ENCODE measurements around the gene NGF.

DNA sequence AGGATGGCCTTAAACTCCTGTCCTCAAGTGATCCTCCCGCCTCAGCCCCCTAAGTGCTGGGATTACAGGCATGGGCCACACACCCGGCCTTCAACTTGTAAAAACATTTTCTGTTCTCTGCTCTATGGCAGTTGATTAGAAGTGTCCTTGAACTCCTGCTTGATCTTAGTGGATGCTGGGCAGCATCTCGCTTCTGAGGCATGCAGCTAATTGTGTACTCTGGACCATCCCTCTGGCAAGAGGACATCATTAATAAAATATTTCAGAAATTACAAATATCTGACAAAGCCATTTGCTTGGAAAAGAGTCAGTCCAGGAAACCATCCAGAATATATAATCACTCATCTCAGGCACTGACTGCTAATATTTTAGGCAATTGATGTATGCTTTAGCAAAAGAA lies 8.1 kb downstream of the NGF start:
- no peak for TF ChIP-seq RFX5 (IDR thresholded peaks at IDR 0.05; ENCODE audit: borderline replicate concordance, low read depth, low read length)
- no peak for TF ChIP-seq FOSL1 (IDR thresholded peaks at IDR 0.05; ENCODE audit: insufficient read depth, low read depth, low read length)
- TF ChIP-seq, protein P1, sequence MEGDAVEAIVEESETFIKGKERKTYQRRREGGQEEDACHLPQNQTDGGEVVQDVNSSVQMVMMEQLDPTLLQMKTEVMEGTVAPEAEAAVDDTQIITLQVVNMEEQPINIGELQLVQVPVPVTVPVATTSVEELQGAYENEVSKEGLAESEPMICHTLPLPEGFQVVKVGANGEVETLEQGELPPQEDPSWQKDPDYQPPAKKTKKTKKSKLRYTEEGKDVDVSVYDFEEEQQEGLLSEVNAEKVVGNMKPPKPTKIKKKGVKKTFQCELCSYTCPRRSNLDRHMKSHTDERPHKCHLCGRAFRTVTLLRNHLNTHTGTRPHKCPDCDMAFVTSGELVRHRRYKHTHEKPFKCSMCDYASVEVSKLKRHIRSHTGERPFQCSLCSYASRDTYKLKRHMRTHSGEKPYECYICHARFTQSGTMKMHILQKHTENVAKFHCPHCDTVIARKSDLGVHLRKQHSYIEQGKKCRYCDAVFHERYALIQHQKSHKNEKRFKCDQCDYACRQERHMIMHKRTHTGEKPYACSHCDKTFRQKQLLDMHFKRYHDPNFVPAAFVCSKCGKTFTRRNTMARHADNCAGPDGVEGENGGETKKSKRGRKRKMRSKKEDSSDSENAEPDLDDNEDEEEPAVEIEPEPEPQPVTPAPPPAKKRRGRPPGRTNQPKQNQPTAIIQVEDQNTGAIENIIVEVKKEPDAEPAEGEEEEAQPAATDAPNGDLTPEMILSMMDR (IDR thresholded peaks at IDR 0.05; ENCODE audit: control extremely low read depth in 1 of 3, insufficient read depth in 1 of 3, low read depth in 1 of 3, low read length in 3 of 3) = no peak
- TF ChIP-seq EP300 (IDR thresholded peaks at IDR 0.05; ENCODE audit: borderline replicate concordance in 1 of 2, low read depth in 2 of 2, low read length in 2 of 2) = no peak
- TF ChIP-seq, protein P2, sequence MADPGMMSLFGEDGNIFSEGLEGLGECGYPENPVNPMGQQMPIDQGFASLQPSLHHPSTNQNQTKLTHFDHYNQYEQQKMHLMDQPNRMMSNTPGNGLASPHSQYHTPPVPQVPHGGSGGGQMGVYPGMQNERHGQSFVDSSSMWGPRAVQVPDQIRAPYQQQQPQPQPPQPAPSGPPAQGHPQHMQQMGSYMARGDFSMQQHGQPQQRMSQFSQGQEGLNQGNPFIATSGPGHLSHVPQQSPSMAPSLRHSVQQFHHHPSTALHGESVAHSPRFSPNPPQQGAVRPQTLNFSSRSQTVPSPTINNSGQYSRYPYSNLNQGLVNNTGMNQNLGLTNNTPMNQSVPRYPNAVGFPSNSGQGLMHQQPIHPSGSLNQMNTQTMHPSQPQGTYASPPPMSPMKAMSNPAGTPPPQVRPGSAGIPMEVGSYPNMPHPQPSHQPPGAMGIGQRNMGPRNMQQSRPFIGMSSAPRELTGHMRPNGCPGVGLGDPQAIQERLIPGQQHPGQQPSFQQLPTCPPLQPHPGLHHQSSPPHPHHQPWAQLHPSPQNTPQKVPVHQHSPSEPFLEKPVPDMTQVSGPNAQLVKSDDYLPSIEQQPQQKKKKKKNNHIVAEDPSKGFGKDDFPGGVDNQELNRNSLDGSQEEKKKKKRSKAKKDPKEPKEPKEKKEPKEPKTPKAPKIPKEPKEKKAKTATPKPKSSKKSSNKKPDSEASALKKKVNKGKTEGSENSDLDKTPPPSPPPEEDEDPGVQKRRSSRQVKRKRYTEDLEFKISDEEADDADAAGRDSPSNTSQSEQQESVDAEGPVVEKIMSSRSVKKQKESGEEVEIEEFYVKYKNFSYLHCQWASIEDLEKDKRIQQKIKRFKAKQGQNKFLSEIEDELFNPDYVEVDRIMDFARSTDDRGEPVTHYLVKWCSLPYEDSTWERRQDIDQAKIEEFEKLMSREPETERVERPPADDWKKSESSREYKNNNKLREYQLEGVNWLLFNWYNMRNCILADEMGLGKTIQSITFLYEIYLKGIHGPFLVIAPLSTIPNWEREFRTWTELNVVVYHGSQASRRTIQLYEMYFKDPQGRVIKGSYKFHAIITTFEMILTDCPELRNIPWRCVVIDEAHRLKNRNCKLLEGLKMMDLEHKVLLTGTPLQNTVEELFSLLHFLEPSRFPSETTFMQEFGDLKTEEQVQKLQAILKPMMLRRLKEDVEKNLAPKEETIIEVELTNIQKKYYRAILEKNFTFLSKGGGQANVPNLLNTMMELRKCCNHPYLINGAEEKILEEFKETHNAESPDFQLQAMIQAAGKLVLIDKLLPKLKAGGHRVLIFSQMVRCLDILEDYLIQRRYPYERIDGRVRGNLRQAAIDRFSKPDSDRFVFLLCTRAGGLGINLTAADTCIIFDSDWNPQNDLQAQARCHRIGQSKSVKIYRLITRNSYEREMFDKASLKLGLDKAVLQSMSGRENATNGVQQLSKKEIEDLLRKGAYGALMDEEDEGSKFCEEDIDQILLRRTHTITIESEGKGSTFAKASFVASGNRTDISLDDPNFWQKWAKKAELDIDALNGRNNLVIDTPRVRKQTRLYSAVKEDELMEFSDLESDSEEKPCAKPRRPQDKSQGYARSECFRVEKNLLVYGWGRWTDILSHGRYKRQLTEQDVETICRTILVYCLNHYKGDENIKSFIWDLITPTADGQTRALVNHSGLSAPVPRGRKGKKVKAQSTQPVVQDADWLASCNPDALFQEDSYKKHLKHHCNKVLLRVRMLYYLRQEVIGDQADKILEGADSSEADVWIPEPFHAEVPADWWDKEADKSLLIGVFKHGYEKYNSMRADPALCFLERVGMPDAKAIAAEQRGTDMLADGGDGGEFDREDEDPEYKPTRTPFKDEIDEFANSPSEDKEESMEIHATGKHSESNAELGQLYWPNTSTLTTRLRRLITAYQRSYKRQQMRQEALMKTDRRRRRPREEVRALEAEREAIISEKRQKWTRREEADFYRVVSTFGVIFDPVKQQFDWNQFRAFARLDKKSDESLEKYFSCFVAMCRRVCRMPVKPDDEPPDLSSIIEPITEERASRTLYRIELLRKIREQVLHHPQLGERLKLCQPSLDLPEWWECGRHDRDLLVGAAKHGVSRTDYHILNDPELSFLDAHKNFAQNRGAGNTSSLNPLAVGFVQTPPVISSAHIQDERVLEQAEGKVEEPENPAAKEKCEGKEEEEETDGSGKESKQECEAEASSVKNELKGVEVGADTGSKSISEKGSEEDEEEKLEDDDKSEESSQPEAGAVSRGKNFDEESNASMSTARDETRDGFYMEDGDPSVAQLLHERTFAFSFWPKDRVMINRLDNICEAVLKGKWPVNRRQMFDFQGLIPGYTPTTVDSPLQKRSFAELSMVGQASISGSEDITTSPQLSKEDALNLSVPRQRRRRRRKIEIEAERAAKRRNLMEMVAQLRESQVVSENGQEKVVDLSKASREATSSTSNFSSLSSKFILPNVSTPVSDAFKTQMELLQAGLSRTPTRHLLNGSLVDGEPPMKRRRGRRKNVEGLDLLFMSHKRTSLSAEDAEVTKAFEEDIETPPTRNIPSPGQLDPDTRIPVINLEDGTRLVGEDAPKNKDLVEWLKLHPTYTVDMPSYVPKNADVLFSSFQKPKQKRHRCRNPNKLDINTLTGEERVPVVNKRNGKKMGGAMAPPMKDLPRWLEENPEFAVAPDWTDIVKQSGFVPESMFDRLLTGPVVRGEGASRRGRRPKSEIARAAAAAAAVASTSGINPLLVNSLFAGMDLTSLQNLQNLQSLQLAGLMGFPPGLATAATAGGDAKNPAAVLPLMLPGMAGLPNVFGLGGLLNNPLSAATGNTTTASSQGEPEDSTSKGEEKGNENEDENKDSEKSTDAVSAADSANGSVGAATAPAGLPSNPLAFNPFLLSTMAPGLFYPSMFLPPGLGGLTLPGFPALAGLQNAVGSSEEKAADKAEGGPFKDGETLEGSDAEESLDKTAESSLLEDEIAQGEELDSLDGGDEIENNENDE (IDR thresholded peaks at IDR 0.05; ENCODE audit: insufficient replicate concordance, low read length) = no peak
- no peak for TF ChIP-seq TEAD4 (IDR thresholded peaks at IDR 0.05; ENCODE audit: low read depth, low read length)
- TF ChIP-seq CREB1 (IDR thresholded peaks at IDR 0.05) = no peak
- no peak for TF ChIP-seq POLR2A (IDR thresholded peaks at IDR 0.05; ENCODE audit: control extremely low read depth in 1 of 2, low read depth in 2 of 2, low read length in 2 of 2)
- TF ChIP-seq RAD21 (IDR thresholded peaks at IDR 0.05 in 1 of 2, conservative IDR thresholded peaks at IDR 0.05 in 1 of 2; ENCODE audit: low read depth in 2 of 2, low read length in 2 of 2) = no peak
- no peak for TF ChIP-seq SP2 (IDR thresholded peaks at IDR 0.05; ENCODE audit: low read length)
- TF ChIP-seq RBBP5 (IDR thresholded peaks at IDR 0.05; ENCODE audit: borderline replicate concordance, low read depth, low read length) = no peak
- no peak for TF ChIP-seq SUZ12 (IDR thresholded peaks at IDR 0.05; ENCODE audit: low read length)
- TF ChIP-seq KDM1A (IDR thresholded peaks at IDR 0.05; ENCODE audit: borderline replicate concordance, low read length) = no peak

All from H1 (cell line).